ENCODE data around the gene ADAM20.

Gene ADAM20

DNA sequence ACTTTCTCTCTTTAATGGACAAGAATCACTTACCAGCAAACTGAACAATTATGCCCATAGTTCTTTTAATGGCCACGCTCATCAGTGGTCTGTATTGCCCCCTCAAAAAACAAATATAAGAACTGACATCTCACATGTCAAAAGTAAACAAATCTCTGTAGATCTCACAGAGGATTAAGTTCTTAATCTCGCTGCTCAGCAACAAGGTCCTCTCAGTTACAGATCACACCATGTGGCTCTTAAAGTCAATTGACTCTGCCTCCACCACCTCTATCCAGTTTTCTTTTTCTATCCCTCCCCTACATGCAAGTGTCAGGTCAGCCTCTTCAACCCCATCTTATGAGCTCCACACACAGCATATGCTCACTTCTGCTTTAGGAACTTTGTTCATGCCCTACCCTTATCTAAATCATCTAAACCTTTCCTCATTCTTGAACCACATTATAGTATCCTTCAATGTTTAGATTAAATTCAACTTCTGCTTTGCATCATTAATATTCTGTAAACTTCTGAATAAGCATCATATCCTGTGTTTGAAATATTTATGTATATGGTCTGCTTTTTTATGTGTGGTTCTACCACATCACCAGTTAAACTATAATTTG lies 7.2 kb downstream of the ADAM20 start:
- peaks cover 4% of the 10 kb centered on the region; the same call in 1 of the 2 replicates for H3K4me1 ChIP-seq (ENCODE audit: control insufficient read depth, insufficient read depth, low read length)
- no peak for TF ChIP-seq ZNF521 (tag by site-specific recombination; IDR thresholded peaks at IDR 0.05)
- TF ChIP-seq, protein P1, sequence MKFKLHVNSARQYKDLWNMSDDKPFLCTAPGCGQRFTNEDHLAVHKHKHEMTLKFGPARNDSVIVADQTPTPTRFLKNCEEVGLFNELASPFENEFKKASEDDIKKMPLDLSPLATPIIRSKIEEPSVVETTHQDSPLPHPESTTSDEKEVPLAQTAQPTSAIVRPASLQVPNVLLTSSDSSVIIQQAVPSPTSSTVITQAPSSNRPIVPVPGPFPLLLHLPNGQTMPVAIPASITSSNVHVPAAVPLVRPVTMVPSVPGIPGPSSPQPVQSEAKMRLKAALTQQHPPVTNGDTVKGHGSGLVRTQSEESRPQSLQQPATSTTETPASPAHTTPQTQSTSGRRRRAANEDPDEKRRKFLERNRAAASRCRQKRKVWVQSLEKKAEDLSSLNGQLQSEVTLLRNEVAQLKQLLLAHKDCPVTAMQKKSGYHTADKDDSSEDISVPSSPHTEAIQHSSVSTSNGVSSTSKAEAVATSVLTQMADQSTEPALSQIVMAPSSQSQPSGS (tag by site-specific recombination; IDR thresholded peaks at IDR 0.05; ENCODE audit: low read depth), result no peak
- TF ChIP-seq KLF7 (tag by site-specific recombination; IDR thresholded peaks at IDR 0.05; ENCODE audit: borderline replicate concordance), result no peak
- TF ChIP-seq KLF9 (tag by site-specific recombination; IDR thresholded peaks at IDR 0.05; ENCODE audit: low read depth), result no peak
- TF ChIP-seq SCRT2 (tag by site-specific recombination; IDR thresholded peaks at IDR 0.05), result no peak
- no peak for TF ChIP-seq ZNF274 (IDR thresholded peaks at IDR 0.05; ENCODE audit: low read length)
- no peak for TF ChIP-seq ZNF274 (tag by site-specific recombination; IDR thresholded peaks at IDR 0.05; ENCODE audit: borderline replicate concordance)
- no peak for TF ChIP-seq ZNF510 (tag by site-specific recombination; IDR thresholded peaks at IDR 0.05; ENCODE audit: insufficient replicate concordance)
- TF ChIP-seq, protein P2, sequence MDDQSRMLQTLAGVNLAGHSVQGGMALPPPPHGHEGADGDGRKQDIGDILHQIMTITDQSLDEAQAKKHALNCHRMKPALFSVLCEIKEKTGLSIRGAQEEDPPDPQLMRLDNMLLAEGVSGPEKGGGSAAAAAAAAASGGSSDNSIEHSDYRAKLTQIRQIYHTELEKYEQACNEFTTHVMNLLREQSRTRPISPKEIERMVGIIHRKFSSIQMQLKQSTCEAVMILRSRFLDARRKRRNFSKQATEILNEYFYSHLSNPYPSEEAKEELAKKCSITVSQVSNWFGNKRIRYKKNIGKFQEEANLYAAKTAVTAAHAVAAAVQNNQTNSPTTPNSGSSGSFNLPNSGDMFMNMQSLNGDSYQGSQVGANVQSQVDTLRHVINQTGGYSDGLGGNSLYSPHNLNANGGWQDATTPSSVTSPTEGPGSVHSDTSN (CRISPR knock-in tag; IDR thresholded peaks at IDR 0.05), result no peak
- no peak for TF ChIP-seq SCRT1 (tag by site-specific recombination; IDR thresholded peaks at IDR 0.05; ENCODE audit: borderline replicate concordance)
- no peak for TF ChIP-seq IKZF3 (tag by site-specific recombination; IDR thresholded peaks at IDR 0.05)
- no peak for TF ChIP-seq ZNF785 (tag by site-specific recombination; IDR thresholded peaks at IDR 0.05)
- TF ChIP-seq ZNF707 (tag by site-specific recombination; IDR thresholded peaks at IDR 0.05), result no peak
- TF ChIP-seq, protein P3, sequence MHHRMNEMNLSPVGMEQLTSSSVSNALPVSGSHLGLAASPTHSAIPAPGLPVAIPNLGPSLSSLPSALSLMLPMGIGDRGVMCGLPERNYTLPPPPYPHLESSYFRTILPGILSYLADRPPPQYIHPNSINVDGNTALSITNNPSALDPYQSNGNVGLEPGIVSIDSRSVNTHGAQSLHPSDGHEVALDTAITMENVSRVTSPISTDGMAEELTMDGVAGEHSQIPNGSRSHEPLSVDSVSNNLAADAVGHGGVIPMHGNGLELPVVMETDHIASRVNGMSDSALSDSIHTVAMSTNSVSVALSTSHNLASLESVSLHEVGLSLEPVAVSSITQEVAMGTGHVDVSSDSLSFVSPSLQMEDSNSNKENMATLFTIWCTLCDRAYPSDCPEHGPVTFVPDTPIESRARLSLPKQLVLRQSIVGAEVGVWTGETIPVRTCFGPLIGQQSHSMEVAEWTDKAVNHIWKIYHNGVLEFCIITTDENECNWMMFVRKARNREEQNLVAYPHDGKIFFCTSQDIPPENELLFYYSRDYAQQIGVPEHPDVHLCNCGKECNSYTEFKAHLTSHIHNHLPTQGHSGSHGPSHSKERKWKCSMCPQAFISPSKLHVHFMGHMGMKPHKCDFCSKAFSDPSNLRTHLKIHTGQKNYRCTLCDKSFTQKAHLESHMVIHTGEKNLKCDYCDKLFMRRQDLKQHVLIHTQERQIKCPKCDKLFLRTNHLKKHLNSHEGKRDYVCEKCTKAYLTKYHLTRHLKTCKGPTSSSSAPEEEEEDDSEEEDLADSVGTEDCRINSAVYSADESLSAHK (tag by site-specific recombination; IDR thresholded peaks at IDR 0.05), result no peak
- TF ChIP-seq ZNF792 (tag by site-specific recombination; IDR thresholded peaks at IDR 0.05), result no peak
- TF ChIP-seq, protein P4, sequence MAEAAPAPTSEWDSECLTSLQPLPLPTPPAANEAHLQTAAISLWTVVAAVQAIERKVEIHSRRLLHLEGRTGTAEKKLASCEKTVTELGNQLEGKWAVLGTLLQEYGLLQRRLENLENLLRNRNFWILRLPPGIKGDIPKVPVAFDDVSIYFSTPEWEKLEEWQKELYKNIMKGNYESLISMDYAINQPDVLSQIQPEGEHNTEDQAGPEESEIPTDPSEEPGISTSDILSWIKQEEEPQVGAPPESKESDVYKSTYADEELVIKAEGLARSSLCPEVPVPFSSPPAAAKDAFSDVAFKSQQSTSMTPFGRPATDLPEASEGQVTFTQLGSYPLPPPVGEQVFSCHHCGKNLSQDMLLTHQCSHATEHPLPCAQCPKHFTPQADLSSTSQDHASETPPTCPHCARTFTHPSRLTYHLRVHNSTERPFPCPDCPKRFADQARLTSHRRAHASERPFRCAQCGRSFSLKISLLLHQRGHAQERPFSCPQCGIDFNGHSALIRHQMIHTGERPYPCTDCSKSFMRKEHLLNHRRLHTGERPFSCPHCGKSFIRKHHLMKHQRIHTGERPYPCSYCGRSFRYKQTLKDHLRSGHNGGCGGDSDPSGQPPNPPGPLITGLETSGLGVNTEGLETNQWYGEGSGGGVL (tag by site-specific recombination; IDR thresholded peaks at IDR 0.05), result no peak
- TF ChIP-seq, protein P5, sequence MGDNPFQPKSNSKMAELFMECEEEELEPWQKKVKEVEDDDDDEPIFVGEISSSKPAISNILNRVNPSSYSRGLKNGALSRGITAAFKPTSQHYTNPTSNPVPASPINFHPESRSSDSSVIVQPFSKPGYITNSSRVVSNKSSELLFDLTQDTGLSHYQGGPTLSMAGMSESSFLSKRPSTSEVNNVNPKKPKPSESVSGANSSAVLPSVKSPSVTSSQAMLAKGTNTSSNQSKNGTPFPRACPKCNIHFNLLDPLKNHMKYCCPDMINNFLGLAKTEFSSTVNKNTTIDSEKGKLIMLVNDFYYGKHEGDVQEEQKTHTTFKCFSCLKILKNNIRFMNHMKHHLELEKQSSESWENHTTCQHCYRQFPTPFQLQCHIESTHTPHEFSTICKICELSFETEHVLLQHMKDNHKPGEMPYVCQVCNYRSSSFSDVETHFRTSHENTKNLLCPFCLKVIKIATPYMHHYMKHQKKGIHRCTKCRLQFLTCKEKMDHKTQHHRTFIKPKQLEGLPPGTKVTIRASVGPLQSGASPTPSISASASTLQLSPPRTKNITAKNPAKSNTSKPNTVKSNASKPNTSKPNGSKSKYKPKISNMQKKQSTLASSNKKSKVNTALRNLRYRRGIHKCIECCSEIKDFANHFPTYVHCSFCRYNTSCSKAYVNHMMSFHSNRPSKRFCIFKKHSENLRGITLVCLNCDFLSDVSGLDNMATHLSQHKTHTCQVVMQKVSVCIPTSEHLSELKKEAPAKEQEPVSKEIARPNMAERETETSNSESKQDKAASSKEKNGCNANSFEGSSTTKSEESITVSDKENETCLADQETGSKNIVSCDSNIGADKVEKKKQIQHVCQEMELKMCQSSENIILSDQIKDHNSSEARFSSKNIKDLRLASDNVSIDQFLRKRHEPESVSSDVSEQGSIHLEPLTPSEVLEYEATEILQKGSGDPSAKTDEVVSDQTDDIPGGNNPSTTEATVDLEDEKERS (tag by site-specific recombination; IDR thresholded peaks at IDR 0.05), result no peak
- ChIA-PET POLR2A (no interaction called here), CTCF (no interaction called here)
- H3K9me3 ChIP-seq (ENCODE audit: control insufficient read depth, insufficient read depth, low read depth, low read length), result no peaks in the 10 kb centered on the region
- H3K27ac ChIP-seq (ENCODE audit: extremely low read depth, low read depth, low read length), result no peak overlapping the region
- H3K4me3 ChIP-seq (ENCODE audit: low read depth, low read length), result no peak overlapping the region
- H3K36me3 ChIP-seq (ENCODE audit: control insufficient read depth in 2 of 2, insufficient read depth in 1 of 2, low read length in 2 of 2), result no peaks in the 10 kb centered on the region
